Choroid plexus epithelial cell (primary cell): ENCODE measurements around the gene MAGED2.

Source experiments
- DNase-seq: peaks from one replicate; pipeline ENCODE4 v3.0.0-alpha.2; 2010; ENCODE audit warnings: low read depth
- H3K4me3 ChIP-seq: 2 replicates; pipeline ENCODE4 v1.5.1; 2011; ENCODE audit warnings: low read depth, mild to moderate bottlenecking, control low read depth, low read length, moderate library complexity
- TF ChIP-seq, protein P1 (sequence below): conservative IDR thresholded peaks from 2 replicates; pipeline ENCODE4 v1.5.1; 2011; ENCODE audit warnings: low read depth, mild to moderate bottlenecking, control low read depth, inconsistent platforms, low read length, moderate library complexity

Gene MAGED2

DNA sequence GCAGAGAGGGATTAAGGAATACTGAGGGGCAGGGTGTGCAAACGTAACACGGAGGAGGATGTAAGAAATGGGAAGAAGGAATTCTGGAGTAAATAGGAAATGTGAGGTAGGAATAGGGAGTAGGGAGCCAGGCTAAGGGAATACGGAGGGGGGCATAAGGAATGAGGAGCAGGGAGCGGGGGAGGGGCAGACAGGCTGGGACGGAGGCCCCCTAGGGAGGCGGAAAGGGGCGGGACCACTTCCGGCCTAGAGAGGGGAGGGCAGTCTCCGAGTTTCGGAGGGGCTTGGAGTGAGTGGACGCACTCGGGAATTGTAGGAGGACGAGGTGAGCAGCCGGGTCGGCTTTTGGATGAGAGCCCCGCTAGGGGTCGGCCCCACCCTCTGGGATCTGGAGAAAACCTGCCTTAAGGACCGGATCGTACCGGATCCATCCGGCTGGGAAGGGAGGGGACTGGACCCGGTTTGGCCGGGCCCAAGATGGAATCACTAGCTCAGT lies 612 bp downstream of the MAGED2 start:
- H3K4me3 ChIP-seq = peak overlapping the region; percentile 75
- no peak for DNase-seq
- TF ChIP-seq, protein P1, sequence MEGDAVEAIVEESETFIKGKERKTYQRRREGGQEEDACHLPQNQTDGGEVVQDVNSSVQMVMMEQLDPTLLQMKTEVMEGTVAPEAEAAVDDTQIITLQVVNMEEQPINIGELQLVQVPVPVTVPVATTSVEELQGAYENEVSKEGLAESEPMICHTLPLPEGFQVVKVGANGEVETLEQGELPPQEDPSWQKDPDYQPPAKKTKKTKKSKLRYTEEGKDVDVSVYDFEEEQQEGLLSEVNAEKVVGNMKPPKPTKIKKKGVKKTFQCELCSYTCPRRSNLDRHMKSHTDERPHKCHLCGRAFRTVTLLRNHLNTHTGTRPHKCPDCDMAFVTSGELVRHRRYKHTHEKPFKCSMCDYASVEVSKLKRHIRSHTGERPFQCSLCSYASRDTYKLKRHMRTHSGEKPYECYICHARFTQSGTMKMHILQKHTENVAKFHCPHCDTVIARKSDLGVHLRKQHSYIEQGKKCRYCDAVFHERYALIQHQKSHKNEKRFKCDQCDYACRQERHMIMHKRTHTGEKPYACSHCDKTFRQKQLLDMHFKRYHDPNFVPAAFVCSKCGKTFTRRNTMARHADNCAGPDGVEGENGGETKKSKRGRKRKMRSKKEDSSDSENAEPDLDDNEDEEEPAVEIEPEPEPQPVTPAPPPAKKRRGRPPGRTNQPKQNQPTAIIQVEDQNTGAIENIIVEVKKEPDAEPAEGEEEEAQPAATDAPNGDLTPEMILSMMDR = no peak

DNA sequence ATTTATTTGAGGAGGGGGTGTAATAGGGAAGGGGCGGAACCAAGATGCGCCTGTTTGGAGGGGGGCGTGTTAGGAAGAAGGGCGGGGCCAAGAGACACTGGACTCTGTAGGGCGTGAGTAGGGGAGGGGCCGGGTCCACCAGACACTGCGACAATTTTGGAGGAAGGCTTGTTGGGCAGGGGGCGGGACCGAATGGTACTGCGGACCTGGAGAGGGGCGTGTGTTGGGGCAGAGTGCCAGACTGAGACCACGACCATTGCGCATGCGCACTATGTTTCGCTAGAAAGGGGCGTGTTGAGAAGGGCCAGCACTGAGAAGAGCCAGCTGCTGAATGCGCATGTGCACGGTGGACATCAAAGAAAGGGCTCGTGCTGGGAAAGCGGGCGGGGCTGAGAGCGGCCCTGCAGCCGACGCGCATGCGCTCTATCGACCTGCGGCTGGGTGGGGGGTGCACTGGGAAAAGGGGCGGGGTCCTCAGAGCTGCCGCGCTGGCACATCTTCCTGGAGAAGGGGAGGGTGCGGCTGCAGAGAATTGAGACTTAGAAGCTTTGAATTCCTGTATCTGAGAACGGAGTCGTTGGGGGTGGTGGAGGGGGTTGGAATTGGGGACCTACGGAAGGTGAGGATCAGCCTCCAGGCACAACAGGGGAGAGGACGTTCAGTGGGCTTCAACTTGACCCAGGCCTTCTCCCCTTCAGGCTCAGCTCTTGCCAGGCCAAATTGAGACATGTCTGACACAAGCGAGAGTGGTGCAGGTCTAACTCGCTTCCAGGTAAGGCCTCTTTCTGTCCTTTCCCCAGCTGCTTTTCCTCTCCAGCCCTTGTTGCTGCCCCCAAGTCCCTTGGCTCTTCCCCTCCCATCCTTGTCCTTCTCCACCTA lies 1.3 kb downstream of the MAGED2 start:
- TF ChIP-seq, protein P1 = no peak
- H3K4me3 ChIP-seq = peak overlapping the region; percentile 75

DNA sequence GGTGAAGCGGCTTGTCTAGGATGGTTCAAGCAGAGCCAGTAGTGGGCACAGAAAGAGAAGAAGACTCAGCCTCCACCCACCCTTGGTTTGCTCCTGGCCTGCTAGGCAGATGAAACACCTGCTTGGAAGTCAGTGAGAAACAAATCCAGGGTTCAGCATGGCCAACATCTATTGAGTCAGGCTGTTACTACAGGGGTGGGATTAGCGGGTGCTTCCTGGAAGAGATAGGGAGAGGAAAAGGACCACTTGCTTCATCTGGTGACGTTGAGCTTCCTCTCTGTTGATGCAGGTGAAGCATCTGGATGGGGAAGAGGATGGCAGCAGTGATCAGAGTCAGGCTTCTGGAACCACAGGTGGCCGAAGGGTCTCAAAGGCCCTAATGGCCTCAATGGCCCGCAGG lies 3.0 kb downstream of the MAGED2 start:
- TF ChIP-seq, protein P1 = no peak
- DNase-seq = no peak
- H3K4me3 ChIP-seq = peak overlapping the region; percentile 75

More for the DNA sequence above, 1.3 kb downstream of the MAGED2 start:
- peak; percentile 98 for DNase-seq

DNA sequence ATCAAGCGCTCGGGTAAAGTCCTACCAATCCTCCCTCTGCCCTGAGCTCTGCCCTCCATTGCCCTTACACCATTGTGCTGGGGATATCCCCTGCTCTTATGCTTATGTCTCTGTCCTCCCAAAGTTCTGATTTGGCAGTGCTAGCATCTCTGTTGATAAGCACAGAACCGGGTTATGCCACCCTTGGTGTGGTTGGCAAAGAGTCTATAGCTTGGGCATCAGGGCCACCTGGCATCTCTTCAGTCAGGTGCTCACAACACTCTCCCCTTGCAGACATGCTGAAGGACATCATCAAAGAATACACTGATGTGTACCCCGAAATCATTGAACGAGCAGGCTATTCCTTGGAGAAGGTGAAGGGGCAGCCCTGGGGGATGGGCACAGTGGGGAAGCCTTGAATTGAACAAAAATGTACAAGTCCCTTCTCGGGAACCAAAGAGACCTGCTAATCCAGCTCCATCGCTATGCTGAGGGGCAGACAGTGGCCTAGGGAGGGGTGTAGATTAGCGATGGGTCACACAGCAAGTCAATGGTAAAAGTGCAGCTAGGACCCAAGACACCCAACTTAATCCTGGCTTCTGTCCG lies 3.8 kb downstream of the MAGED2 start:
- DNase-seq = no peak
- TF ChIP-seq, protein P1 = no peak
- no peak overlapping the region for H3K4me3 ChIP-seq

DNA sequence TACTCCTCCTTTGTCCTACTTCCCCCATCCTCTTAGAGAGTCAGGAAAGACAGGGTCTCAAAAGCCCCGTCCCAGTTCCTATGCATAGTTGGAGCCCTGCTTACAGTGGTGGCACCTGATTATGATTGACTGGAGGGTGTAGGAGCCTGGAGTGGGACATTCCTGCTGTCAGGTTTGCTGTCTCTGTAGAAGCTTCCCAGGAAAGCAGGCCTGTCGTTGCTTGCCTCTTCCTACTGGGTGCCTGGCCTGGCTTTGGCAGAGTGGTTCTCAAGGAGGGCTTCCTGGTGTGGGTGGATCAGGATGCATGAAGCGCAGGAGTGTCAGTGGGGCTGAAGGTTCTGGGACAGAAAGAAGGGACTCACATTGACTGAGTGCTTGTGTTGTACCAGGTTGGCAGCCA lies 4.8 kb downstream of the MAGED2 start:
- no peak overlapping the region for H3K4me3 ChIP-seq
- no peak for DNase-seq
- TF ChIP-seq, protein P1 = no peak

DNA sequence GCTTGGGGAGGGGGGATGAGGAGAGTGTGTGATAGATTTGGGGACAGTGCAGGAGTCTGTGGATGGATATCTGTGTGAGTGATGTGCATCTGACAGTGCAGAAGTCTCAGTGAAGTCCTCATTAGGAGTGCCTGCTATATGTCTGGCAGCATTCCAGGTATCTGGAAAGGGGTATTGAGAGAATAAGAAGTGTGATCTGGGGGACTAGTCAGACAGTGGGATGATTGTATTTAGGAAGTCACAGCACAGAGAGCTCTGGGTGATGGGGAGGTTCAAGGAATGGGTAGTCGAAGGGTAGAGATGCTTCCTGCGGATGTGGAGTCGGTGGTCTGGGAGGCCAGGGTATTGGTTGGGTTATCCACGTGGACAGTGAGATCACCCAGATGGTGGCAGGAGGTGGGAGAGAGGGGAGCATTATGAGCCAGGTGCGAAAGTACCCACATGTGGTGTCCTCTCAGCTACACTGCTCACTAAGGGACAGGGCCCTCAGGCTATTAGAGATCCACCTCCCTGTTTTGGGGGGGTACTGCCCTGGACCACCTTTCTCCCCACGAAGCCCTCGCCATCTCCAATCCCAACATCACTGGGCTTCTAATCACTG lies 9.8 kb downstream of the MAGED2 start:
- TF ChIP-seq, protein P1 = no peak
- no peak for DNase-seq

More for the DNA sequence above, 9.8 kb downstream of the MAGED2 start:
- no peak overlapping the region for H3K4me3 ChIP-seq
